PC-3 (cell line): ENCODE results near the gene EHD4. TPM values are rescaled to one million over a fixed set of nuclear protein-coding genes. Genes with fewer than 3 reads are reported as not detected.

Source experiments
- ATAC-seq: fragments of 200-7000 bp; cut with Tn5 transposase; 2 replicates; pipeline ENCODE4 v1.9.1; 2020; ENCODE audit warnings: mild to moderate bottlenecking, moderate library complexity
- BruUV-seq: library from RNA; stranded (reverse); fragments of 400-500 nt; replicated peaks from 2 replicates; lab custom pipeline; 2021; lab: Mats Ljungman, UMichigan
- CTCF ChIA-PET: fragments of 300-600 bp; sonication (Branson Sonifier 250); formaldehyde crosslinking; loops from one replicate; lab custom pipeline; 2022; ENCODE audit warnings: antibody characterized with exemption; lab: Charles Lee
- POLR2A ChIA-PET: fragments of 300-600 bp; sonication (Branson Sonifier 250); formaldehyde crosslinking; loops from one replicate; lab custom pipeline; 2022; ENCODE audit warnings: antibody characterized with exemption; ENCODE audit not compliant: unreplicated experiment; lab: Charles Lee
- DNase-seq: peaks from one replicate; pipeline ENCODE4 v3.0.0-alpha.2; 2015
- H2AFZ ChIP-seq: fragments of 300-600 bp; sonication (generic); 2 replicates; pipeline ENCODE4 v1.6.0; 2016; ENCODE audit warnings: antibody characterized with exemption, low read length
- H3F3A ChIP-seq: fragments of 300-600 bp; sonication (generic); one replicate; pipeline ENCODE4 v1.6.0; 2017; ENCODE audit warnings: antibody characterized with exemption, low read length, control low read depth, mild to moderate bottlenecking; ENCODE audit not compliant: unreplicated experiment
- H3K27ac ChIP-seq: fragments of 300-600 bp; sonication (generic); 2 replicates; pipeline ENCODE4 v1.5.1; 2016; ENCODE audit warnings: mild to moderate bottlenecking, low read length
- H3K27me3 ChIP-seq: fragments of 300-600 bp; sonication (generic); 2 replicates; pipeline ENCODE4 v1.6.1; 2016; ENCODE audit warnings: low read length, mixed read lengths
- H3K36me3 ChIP-seq: fragments of 300-600 bp; sonication (generic); 2 replicates; pipeline ENCODE4 v1.6.1; 2016; ENCODE audit warnings: low read depth, mixed run types, low read length, mixed read lengths
- H3K4me1 ChIP-seq: fragments of 300-600 bp; sonication (generic); 2 replicates; pipeline ENCODE4 v1.5.1; 2016; ENCODE audit warnings: low read length; ENCODE audit not compliant: insufficient read depth
- H3K4me2 ChIP-seq: fragments of 300-600 bp; sonication (generic); 2 replicates; pipeline ENCODE4 v1.6.0; 2016; ENCODE audit warnings: low read length
- H3K4me3 ChIP-seq: fragments of 300-600 bp; sonication (generic); 2 replicates; pipeline ENCODE4 v1.5.1; 2016; ENCODE audit warnings: mild to moderate bottlenecking, low read length, mixed read lengths
- H3K79me2 ChIP-seq: fragments of 300-600 bp; sonication (generic); 2 replicates; pipeline ENCODE4 v1.6.1; 2017; ENCODE audit warnings: low read length, mixed read lengths
- H3K9ac ChIP-seq: fragments of 300-600 bp; sonication (generic); 2 replicates; pipeline ENCODE4 v1.6.0; 2016; ENCODE audit warnings: mild to moderate bottlenecking, low read length
- H3K9me2 ChIP-seq: fragments of 300-600 bp; sonication (generic); replicated peaks from 2 replicates; pipeline ENCODE4 v1.6.1; 2016; ENCODE audit warnings: mixed run types, low read length, mixed read lengths
- H3K9me3 ChIP-seq: fragments of 300-600 bp; sonication (generic); 2 replicates; pipeline ENCODE4 v1.6.1; 2016; ENCODE audit warnings: low read length, mixed read lengths
- H4K20me1 ChIP-seq: fragments of 300-600 bp; sonication (generic); 2 replicates; pipeline ENCODE4 v1.6.1; 2016; ENCODE audit warnings: low read length, mixed read lengths
- EZH2 ChIP-seq: fragments of 300-600 bp; sonication (generic); IDR thresholded peaks from one replicate; pipeline ENCODE4 v1.6.1; 2017; ENCODE audit warnings: antibody characterized with exemption, mild to moderate bottlenecking, low read length; ENCODE audit not compliant: unreplicated experiment
- EZH2phosphoT487 ChIP-seq: fragments of 300-600 bp; sonication (generic); IDR thresholded peaks from 2 replicates; pipeline ENCODE4 v1.6.1; 2018; ENCODE audit warnings: mild to moderate bottlenecking, antibody characterized with exemption, low read length, borderline replicate concordance
- intact Hi-C: fragments of 100-400 bp; cut with micrococcal nuclease; formaldehyde crosslinking; loops from 2 replicates; pipeline ENCODE4 v1.9.0; 2023
- total RNA-seq: library from RNA; depleted of rRNA; stranded (reverse); fragments of >200 nt; gene quantifications from 2 replicates; pipeline ENCODE4 v1.2.3, GENCODE V29; 2014
- TF ChIP-seq, protein P1 (sequence below): fragments of 300-600 bp; sonication (generic); conservative IDR thresholded peaks from 2 replicates; pipeline ENCODE4 v1.5.1; 2017; ENCODE audit warnings: antibody characterized with exemption, low read depth, mild to moderate bottlenecking, low read length

The EHD4 gene
- total RNA-seq, 1 experiment from 2014 or later: 57.8 TPM

DNA sequence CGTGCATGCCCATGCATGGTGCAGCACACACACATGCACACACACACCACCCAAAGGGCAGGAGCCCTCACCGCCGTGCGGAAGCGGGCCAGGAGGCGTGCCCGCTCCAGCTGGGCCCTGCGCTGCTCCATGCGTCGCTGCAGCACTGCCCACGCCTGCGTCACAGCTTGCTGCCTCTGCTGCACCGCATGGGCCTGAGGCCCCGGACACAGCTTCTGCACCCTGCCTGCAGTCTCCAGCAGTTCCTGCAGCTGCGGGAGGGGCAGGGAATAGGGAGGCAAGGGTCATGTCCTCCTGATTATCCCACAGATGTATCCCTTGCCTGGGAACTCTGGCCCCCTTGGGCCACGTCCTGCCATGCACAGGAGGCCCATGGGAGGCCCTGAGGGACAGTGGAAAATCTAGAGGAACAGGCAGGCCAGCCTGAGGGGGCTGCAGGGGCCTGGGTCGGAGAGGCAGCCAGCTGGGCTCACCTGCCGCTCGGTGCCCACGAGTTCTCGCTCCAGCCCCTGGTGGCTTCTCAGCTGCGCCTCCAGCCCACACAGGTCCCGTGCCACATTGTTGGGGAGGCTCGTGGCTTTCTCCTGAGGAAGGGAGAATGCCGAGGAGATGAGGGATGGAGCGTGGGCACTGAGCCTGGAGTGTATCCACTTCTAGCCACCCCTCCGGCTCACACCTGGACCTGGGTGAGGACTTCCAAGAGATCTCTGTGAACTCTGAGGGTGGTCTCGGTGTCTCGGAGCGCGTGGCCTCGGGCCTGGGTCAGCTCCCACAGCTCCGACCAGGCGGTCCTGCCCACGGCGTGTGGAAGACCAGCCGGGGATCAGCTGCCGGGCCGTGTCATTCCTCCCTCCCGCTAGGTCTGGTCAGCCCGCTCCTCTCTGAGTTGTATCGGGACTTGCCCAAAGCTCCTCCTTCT lies 102.3 kb downstream of the EHD4 start:
- H2AFZ ChIP-seq: peak overlapping the region; percentile 51
- TSS peak; percentile 58 for BruUV-seq
- TF ChIP-seq, protein P1, sequence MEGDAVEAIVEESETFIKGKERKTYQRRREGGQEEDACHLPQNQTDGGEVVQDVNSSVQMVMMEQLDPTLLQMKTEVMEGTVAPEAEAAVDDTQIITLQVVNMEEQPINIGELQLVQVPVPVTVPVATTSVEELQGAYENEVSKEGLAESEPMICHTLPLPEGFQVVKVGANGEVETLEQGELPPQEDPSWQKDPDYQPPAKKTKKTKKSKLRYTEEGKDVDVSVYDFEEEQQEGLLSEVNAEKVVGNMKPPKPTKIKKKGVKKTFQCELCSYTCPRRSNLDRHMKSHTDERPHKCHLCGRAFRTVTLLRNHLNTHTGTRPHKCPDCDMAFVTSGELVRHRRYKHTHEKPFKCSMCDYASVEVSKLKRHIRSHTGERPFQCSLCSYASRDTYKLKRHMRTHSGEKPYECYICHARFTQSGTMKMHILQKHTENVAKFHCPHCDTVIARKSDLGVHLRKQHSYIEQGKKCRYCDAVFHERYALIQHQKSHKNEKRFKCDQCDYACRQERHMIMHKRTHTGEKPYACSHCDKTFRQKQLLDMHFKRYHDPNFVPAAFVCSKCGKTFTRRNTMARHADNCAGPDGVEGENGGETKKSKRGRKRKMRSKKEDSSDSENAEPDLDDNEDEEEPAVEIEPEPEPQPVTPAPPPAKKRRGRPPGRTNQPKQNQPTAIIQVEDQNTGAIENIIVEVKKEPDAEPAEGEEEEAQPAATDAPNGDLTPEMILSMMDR: no peak
- TF ChIP-seq EZH2phosphoT487 (no peak), EZH2 (no peak)
- DNase-seq: no peak
- POLR2A ChIA-PET: interaction anchor here (0.6 kb wide), 1 partner anchor 459 kb away, joined by 3 read pairs; no protein-coding TSS in a partner anchor
- no peaks in the 10 kb centered on the region for H3F3A ChIP-seq
- H3K36me3 ChIP-seq: no peaks in the 10 kb centered on the region
- no peaks in the 10 kb centered on the region for H3K27me3 ChIP-seq
- peak overlapping the region; percentile 93 for H3K27ac ChIP-seq
- H4K20me1 ChIP-seq: no peaks in the 10 kb centered on the region
- H3K9me3 ChIP-seq: no peaks in the 10 kb centered on the region
- intact Hi-C loops: no loop called here
- H3K9ac ChIP-seq: peak overlapping the region; percentile 62
- no peak for ATAC-seq
- CTCF ChIA-PET: interaction anchor here (0.9 to 1.1 kb wide), 5 partner anchors 35 to 268 kb away, joined by 3 to 5 read pairs (median 3); partner anchors contain the start of genes EHD4 and MAPKBP1
- H3K4me3 ChIP-seq: no peak overlapping the region
- H3K4me1 ChIP-seq: peaks cover 41% of the 10 kb centered on the region
- no peaks in the 10 kb centered on the region for H3K9me2 ChIP-seq
- H3K4me2 ChIP-seq: peak overlapping the region; percentile 58
- H3K79me2 ChIP-seq: no peaks in the 10 kb centered on the region

DNA sequence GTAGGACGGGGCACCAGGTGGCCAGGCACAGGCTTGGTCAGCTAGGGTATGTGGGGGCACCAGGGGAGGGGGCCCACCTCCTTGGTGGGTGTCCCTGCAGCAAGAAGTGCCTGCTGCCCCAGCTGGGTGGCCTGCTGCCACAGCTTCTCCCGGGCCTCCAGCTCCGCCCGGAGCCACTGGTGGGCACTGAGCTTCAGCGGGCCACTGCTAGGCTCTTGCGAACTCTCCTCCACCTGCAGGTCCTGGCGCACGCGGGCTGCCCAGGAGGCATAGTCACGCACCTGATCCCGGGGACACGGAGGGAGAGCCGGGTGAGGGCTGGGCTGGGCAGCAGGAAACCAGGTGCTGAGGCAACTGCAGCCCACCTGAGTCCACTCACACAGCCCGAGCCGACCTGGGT lies 104.0 kb downstream of the EHD4 start:
- TF ChIP-seq, protein P1: no peak
- no peak for TF ChIP-seq EZH2
- TF ChIP-seq EZH2phosphoT487: no peak
- no peaks in the 10 kb centered on the region for H3K27me3 ChIP-seq
- POLR2A ChIA-PET: no interaction called here
- no peaks in the 10 kb centered on the region for H3K79me2 ChIP-seq
- peaks cover 41% of the 10 kb centered on the region for H3K4me1 ChIP-seq
- DNase-seq: no peak
- CTCF ChIA-PET: no interaction called here
- no peak overlapping the region for H3K9ac ChIP-seq
- intact Hi-C loops: no loop called here
- no peaks in the 10 kb centered on the region for H3K9me3 ChIP-seq
- no peaks in the 10 kb centered on the region for H3K9me2 ChIP-seq
- H3K4me3 ChIP-seq: no peak overlapping the region
- no peaks in the 10 kb centered on the region for H3K36me3 ChIP-seq
- no TSS peak for BruUV-seq
- H3K4me2 ChIP-seq: no peak overlapping the region
- ATAC-seq: no peak
- H2AFZ ChIP-seq: no peak overlapping the region
- H3K27ac ChIP-seq: no peak overlapping the region
- no peaks in the 10 kb centered on the region for H4K20me1 ChIP-seq
- H3F3A ChIP-seq: no peaks in the 10 kb centered on the region
